ENCODE measurements around the gene RAB40C.

DNA sequence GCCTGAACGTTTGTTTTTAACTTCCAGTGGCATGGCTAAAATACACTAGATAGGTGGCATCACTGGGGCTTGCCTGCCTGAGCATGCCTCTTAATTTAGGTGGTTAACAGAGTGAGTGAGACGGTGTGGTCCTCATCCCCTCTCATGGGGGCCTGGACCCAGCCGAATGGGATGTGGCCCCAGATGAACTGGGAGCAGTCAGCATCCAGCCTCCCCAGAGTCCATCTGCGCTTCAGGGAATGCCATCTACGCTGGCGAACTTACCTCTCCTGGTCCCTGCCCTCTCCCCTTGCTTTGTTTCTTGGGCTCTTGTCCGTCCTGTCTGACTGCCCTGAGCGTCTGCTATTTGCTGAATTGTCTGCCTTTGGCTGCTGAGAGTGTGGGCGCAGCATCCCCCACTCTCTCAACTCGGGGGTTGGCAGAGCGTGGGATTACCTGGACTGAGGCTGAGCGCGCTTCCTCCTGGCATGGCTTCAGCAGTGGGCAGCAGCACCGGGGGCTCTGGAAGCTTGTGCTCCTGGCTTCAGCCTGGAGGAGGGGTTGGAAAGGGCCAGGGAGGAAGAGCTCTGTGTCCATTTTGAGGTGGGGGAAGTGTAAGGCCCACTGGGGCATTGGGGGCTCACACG is 2.1 kb downstream of the RAB40C start:
- TF ChIP-seq, protein P1, sequence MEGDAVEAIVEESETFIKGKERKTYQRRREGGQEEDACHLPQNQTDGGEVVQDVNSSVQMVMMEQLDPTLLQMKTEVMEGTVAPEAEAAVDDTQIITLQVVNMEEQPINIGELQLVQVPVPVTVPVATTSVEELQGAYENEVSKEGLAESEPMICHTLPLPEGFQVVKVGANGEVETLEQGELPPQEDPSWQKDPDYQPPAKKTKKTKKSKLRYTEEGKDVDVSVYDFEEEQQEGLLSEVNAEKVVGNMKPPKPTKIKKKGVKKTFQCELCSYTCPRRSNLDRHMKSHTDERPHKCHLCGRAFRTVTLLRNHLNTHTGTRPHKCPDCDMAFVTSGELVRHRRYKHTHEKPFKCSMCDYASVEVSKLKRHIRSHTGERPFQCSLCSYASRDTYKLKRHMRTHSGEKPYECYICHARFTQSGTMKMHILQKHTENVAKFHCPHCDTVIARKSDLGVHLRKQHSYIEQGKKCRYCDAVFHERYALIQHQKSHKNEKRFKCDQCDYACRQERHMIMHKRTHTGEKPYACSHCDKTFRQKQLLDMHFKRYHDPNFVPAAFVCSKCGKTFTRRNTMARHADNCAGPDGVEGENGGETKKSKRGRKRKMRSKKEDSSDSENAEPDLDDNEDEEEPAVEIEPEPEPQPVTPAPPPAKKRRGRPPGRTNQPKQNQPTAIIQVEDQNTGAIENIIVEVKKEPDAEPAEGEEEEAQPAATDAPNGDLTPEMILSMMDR (IDR thresholded peaks at IDR 0.05), result no peak
- TF ChIP-seq POLR2A (IDR thresholded peaks at IDR 0.05), result no peak
- TF ChIP-seq EP300 (IDR thresholded peaks at IDR 0.05), result no peak
